Endothelial cell of umbilical vein (primary cell): Measurements from ENCODE around the gene NECAB2. TPM values are rescaled to one million over a fixed set of nuclear protein-coding genes. Genes with fewer than 3 reads are reported as not detected.

Experiments used
- BruUV-seq: library from RNA; stranded (reverse); fragments of 400-500 nt; replicated peaks from 2 replicates; lab custom pipeline; 2021; lab: Mats Ljungman, UMichigan
- CTCF ChIA-PET: fragments of 300-600, 350-600 bp; sonication (Branson Sonifier 250); formaldehyde crosslinking; loops from one replicate; lab custom pipeline; 2021; ENCODE audit warnings: antibody characterized with exemption, inconsistent platforms; lab: Charles Lee
- POLR2A ChIA-PET: fragments of 300-600, 350-600 bp; sonication (Branson Sonifier 250); formaldehyde crosslinking; loops from one replicate; lab custom pipeline; 2021; ENCODE audit warnings: antibody characterized with exemption, inconsistent platforms; lab: Charles Lee
- DNase-seq: peaks from one replicate; pipeline ENCODE4 v3.0.0-alpha.2; 2011; ENCODE audit warnings: low read depth, low spot score
- FAIRE-seq: peaks from 2 replicates; lab custom pipeline; 2011; peaks lifted over from hg19 to GRCh38; lab: Jason Lieb, UNC
- H2AFZ ChIP-seq: 2 replicates; pipeline ENCODE4 v1.6.0; 2012; ENCODE audit warnings: low read depth, low read length, control low read depth, inconsistent platforms
- H3K27ac ChIP-seq: 2 replicates; pipeline ENCODE4 v1.5.1; 2011; ENCODE audit warnings: low read depth, mild to moderate bottlenecking, control low read depth, low read length, moderate library complexity; ENCODE audit not compliant: insufficient read depth
- H3K27me3 ChIP-seq, 2 experiments: 2 replicates each; pipeline versions ENCODE4 v1.6.0 to v1.6.1; 2011; ENCODE audit warnings: low read length in 2 of 2, mixed read lengths in 1 of 2; ENCODE audit not compliant: control insufficient read depth in 2 of 2, insufficient read depth in 2 of 2
- H3K36me3 ChIP-seq, 2 experiments: 2 replicates in 1 of 2; 3 replicates in 1 of 2; pipeline ENCODE4 v1.5.1; 2011; ENCODE audit warnings: low read length in 2 of 2, mild to moderate bottlenecking in 1 of 2, moderate library complexity in 1 of 2; ENCODE audit not compliant: control insufficient read depth in 2 of 2, insufficient read depth in 2 of 2; ENCODE audit errors: extremely low read depth in 1 of 2
- H3K4me1 ChIP-seq: 3 replicates; pipeline ENCODE4 v1.5.1; 2011; ENCODE audit warnings: mild to moderate bottlenecking, low read length; ENCODE audit not compliant: control insufficient read depth, insufficient read depth; ENCODE audit errors: extremely low read depth
- H3K4me2 ChIP-seq: 2 replicates; pipeline ENCODE4 v1.6.1; 2011; ENCODE audit warnings: low read length, control low read depth, mixed read lengths; ENCODE audit not compliant: insufficient read depth
- H3K4me3 ChIP-seq, 3 experiments: fragments of 200-600 bp in 1 of 3; sonication (generic), shearing (Covaris generic) in 1 of 3; replicated peaks in 1 of 3; 2 replicates each; pipeline ENCODE4 v1.5.1; 2011 to 2016; ENCODE audit warnings: control low read depth in 3 of 3, low read length in 3 of 3, mild to moderate bottlenecking in 2 of 3, inconsistent platforms in 1 of 3, low read depth in 1 of 3, moderate library complexity in 1 of 3; ENCODE audit not compliant: insufficient read depth in 1 of 3
- H3K79me2 ChIP-seq: 2 replicates; pipeline ENCODE4 v1.6.0; 2012; ENCODE audit warnings: low read length, inconsistent platforms; ENCODE audit not compliant: control insufficient read depth, insufficient read depth
- H3K9ac ChIP-seq: replicated peaks from 2 replicates; pipeline ENCODE3; 2011; ENCODE audit warnings: low read length, control low read depth; ENCODE audit not compliant: insufficient read depth; ENCODE audit errors: extremely low read depth
- H3K9me1 ChIP-seq: replicated peaks from 3 replicates; pipeline ENCODE4 v1.6.0; 2011; ENCODE audit warnings: mild to moderate bottlenecking, low read length; ENCODE audit not compliant: control insufficient read depth, insufficient read depth; ENCODE audit errors: extremely low read depth
- H3K9me3 ChIP-seq: replicated peaks from 2 replicates; pipeline ENCODE4 v1.5.1; 2012; ENCODE audit warnings: low read length, inconsistent platforms; ENCODE audit not compliant: control insufficient read depth, insufficient read depth
- H4K20me1 ChIP-seq: replicated peaks from 2 replicates; pipeline ENCODE3; 2011; ENCODE audit warnings: mild to moderate bottlenecking, low read length; ENCODE audit not compliant: control insufficient read depth, insufficient read depth; ENCODE audit errors: extremely low read depth
- CTCF ChIP-seq, 2 donors: IDR thresholded peaks; 1 replicate in 1 of 2; 2 replicates in 1 of 2; pipeline ENCODE4 v1.5.1; 2011; ENCODE audit warnings: low read length in 2 of 2, mild to moderate bottlenecking in 2 of 2, moderate library complexity in 2 of 2, control low read depth in 1 of 2, inconsistent platforms in 1 of 2, low read depth in 1 of 2; ENCODE audit not compliant: insufficient read depth in 1 of 2; ENCODE audit errors: extremely low read depth in 1 of 2
- EZH2 ChIP-seq: IDR thresholded peaks from 2 replicates; pipeline ENCODE4 v1.6.1; 2012; ENCODE audit warnings: borderline replicate concordance, low read depth, mild to moderate bottlenecking, moderate library complexity, low read length, inconsistent platforms; ENCODE audit not compliant: severe bottlenecking
- FOS ChIP-seq: IDR thresholded peaks from 2 replicates; pipeline ENCODE4 v1.6.1; 2011; ENCODE audit warnings: mild to moderate bottlenecking, low read length, moderate library complexity, borderline replicate concordance; ENCODE audit not compliant: insufficient read depth
- GATA2 ChIP-seq: IDR thresholded peaks from 2 replicates; pipeline ENCODE4 v1.7.0; 2011; ENCODE audit warnings: low read depth, mild to moderate bottlenecking, moderate library complexity, mixed read lengths, low read length; ENCODE audit not compliant: insufficient read length, insufficient read depth
- JUN ChIP-seq: IDR thresholded peaks from 2 replicates; pipeline ENCODE4 v1.6.1; 2011; ENCODE audit warnings: borderline replicate concordance, low read depth; ENCODE audit not compliant: insufficient read length, insufficient read depth
- MAX ChIP-seq: IDR thresholded peaks from 2 replicates; pipeline ENCODE4 v1.6.1; 2011; ENCODE audit not compliant: insufficient read depth, insufficient read length
- MYC ChIP-seq: IDR thresholded peaks from one replicate; pipeline ENCODE4 v1.6.1; 2011; ENCODE audit warnings: mild to moderate bottlenecking, low read depth, low read length
- POLR2A ChIP-seq: IDR thresholded peaks from 2 replicates; pipeline ENCODE4 v1.6.1; 2012; ENCODE audit warnings: low read depth, mild to moderate bottlenecking, control low read depth, low read length
- POLR2AphosphoS5 ChIP-seq: IDR thresholded peaks from 2 replicates; pipeline ENCODE4 v1.6.1; 2012; ENCODE audit warnings: low read depth, mild to moderate bottlenecking, control low read depth, low read length, moderate library complexity; ENCODE audit not compliant: insufficient read depth
- dilution Hi-C: fragments of 300-500 bp; cut with MboI; formaldehyde crosslinking; loops from one replicate; pipeline ENCODE4 v1.15.0; 2019; ENCODE audit warnings: low sequenced_read_pairs; ENCODE audit not compliant: extremely low pct_ligation_motif_present
- intact Hi-C: fragments of 100-400 bp; cut with micrococcal nuclease; formaldehyde crosslinking; loops from one replicate; pipeline ENCODE4 v1.10.0; 2022
- polyA plus RNA-seq, 4 experiments: library from polyadenylated mRNA; depleted of rRNA in 3 of 4; stranded (reverse) in 3 of 4; unstranded in 1 of 4; fragments of >200 nt; gene quantifications; 2 replicates each; pipeline versions ENCODE4 v1.2.1 to v1.2.3, GENCODE V29; 2011 to 2012; ENCODE audit warnings: missing spikeins in 1 of 4
- total RNA-seq: library from RNA; stranded (reverse); gene quantifications from 2 replicates; pipeline ENCODE4 v1.2.3, GENCODE V29; 2021

The NECAB2 gene
- total and polyA plus RNA-seq, 2 donors (not counting 3 experiments of a cell fraction or from before 2014, with no cell fraction given), result 0.26 to 0.31 TPM

- Histone ChIP-seq H3K9me1 (no peaks in the 10 kb centered on the region), H3K4me3 (no peak overlapping the region), H3K4me1 (peaks cover 5% of the 10 kb centered on the region), H2AFZ (peak overlapping the region; percentile 39), H3K9ac (no peak overlapping the region), H3K27ac (no peak overlapping the region), H4K20me1 (no peaks in the 10 kb centered on the region), H3K4me2 (no peak overlapping the region), H3K27me3 (no peaks in the 10 kb centered on the region), H3K9me3 (no peaks in the 10 kb centered on the region), H3K36me3 (no peaks in the 10 kb centered on the region), H3K79me2 (no peaks in the 10 kb centered on the region)
- FAIRE-seq (no peak), DNase-seq (no peak)
- dilution Hi-C loops, result no loop called here
- TF ChIP-seq EZH2 (no peak), POLR2AphosphoS5 (no peak), POLR2A (no peak), JUN (no peak), MAX (no peak), MYC (no peak), FOS (no peak), CTCF (IDR thresholded peaks at IDR 0.05; ENCODE audit: extremely low read depth in 1 of 2, insufficient read depth in 1 of 2, low read depth in 1 of 2, low read length in 2 of 2) (no peak), GATA2 (no peak)
- ChIA-PET POLR2A (no interaction called here), CTCF (interaction anchor here (1.5 kb wide), 1 partner anchor 10 kb away, joined by 4 read pairs; no protein-coding TSS in a partner anchor)
- intact Hi-C loops, result no loop called here
- no TSS peak for BruUV-seq
Observed at GRCh38 chr16:83939266-83939855, 28.7 kb upstream of the NECAB2 start.
